ENCODE measurements around the gene LMTK3.
A peak's percentile ranks its signal among the peaks of the same experiment; 100 is the strongest.

The LMTK3 gene

GRCh38 chr19:48511800-48512503 is at the start of gene LMTK3:
TSS of gene LMTK3 (minus strand) at chr19:48511835. CDS start at chr19:48511576, 259 bp downstream.
- peak; percentile 65 for DNase-seq (ENCODE audit: extremely low spot score)
- CTCF ChIA-PET, result interaction anchor here (1.1 kb wide), 1 partner anchor 72 kb away, joined by 3 read pairs; no protein-coding TSS in a partner anchor

GRCh38 chr19:48561412-48561811 is 49.8 kb upstream of the LMTK3 start:
- POLR2A ChIA-PET, result no interaction called here
- TF ChIP-seq CTCF (IDR thresholded peaks at IDR 0.05; ENCODE audit: control extremely low read depth, extremely low read depth, low read depth, missing control alignments), result no peak
- DNase-seq (ENCODE audit: extremely low spot score), result no peak
- CTCF ChIA-PET, result interaction anchor here (1.0 to 1.2 kb wide), 2 partner anchors 23 to 27 kb away, joined by 3 to 5 read pairs; no protein-coding TSS in a partner anchor

More at GRCh38 chr19:48511800-48512503, at the start of gene LMTK3:
- no peak for TF ChIP-seq CTCF (IDR thresholded peaks at IDR 0.05; ENCODE audit: control extremely low read depth, extremely low read depth, low read depth, missing control alignments)
- POLR2A ChIA-PET, result no interaction called here

- no peak for DNase-seq (ENCODE audit: extremely low spot score)
- POLR2A ChIA-PET, result no interaction called here
- peak; percentile 12 for TF ChIP-seq CTCF (IDR thresholded peaks at IDR 0.05; ENCODE audit: control extremely low read depth, extremely low read depth, low read depth, missing control alignments)
- CTCF ChIA-PET, result interaction anchor here (1.2 to 1.5 kb wide), 2 partner anchors 24 to 70 kb away, joined by 3 to 4 read pairs; no protein-coding TSS in a partner anchor
These were observed 48.5 kb upstream of the LMTK3 start for GRCh38 chr19:48560095-48560530.

- CTCF ChIA-PET, result interaction anchor here (0.9 kb wide), 1 partner anchor 26 kb away, joined by 3 read pairs; no protein-coding TSS in a partner anchor
These were observed 46.5 kb upstream of the LMTK3 start for GRCh38 chr19:48558018-48558684.

GRCh38 chr19:48556825-48557224 is 45.2 kb upstream of the LMTK3 start:
- no peak for DNase-seq (ENCODE audit: extremely low spot score)
- no peak for TF ChIP-seq CTCF (IDR thresholded peaks at IDR 0.05; ENCODE audit: control extremely low read depth, extremely low read depth, low read depth, missing control alignments)
- CTCF ChIA-PET, result interaction anchor here (0.9 to 2.0 kb wide), 2 partner anchors 22 to 27 kb away, joined by 3 to 5 read pairs; no protein-coding TSS in a partner anchor
- POLR2A ChIA-PET, result no interaction called here

More at GRCh38 chr19:48558018-48558684, 46.5 kb upstream of the LMTK3 start:
- no peak for TF ChIP-seq CTCF (IDR thresholded peaks at IDR 0.05; ENCODE audit: control extremely low read depth, extremely low read depth, low read depth, missing control alignments)
- no peak for DNase-seq (ENCODE audit: extremely low spot score)
- POLR2A ChIA-PET, result interaction anchor here (0.6 kb wide), 1 partner anchor 1624 kb away, joined by 3 read pairs; no protein-coding TSS in a partner anchor

GRCh38 chr19:48556163-48556562 is 44.5 kb upstream of the LMTK3 start:
- ChIA-PET POLR2A (no interaction called here), CTCF (interaction anchor here (2.0 kb wide), 1 partner anchor 28 kb away, joined by 5 read pairs; no protein-coding TSS in a partner anchor)
- TF ChIP-seq CTCF (IDR thresholded peaks at IDR 0.05; ENCODE audit: control extremely low read depth, extremely low read depth, low read depth, missing control alignments), result no peak
- no peak for DNase-seq (ENCODE audit: extremely low spot score)

All from GM10248 (cell line).